GM19023 (cell line): ENCODE data around the gene BAG2.

Source experiments
- ATAC-seq: cut with Tn5 transposase; IDR thresholded peaks from one replicate; pipeline ENCODE4 v1.9.1; 2021; ENCODE audit warnings: mild to moderate bottlenecking, moderate library complexity; ENCODE audit not compliant: unreplicated experiment

BAG2 gene

DNA sequence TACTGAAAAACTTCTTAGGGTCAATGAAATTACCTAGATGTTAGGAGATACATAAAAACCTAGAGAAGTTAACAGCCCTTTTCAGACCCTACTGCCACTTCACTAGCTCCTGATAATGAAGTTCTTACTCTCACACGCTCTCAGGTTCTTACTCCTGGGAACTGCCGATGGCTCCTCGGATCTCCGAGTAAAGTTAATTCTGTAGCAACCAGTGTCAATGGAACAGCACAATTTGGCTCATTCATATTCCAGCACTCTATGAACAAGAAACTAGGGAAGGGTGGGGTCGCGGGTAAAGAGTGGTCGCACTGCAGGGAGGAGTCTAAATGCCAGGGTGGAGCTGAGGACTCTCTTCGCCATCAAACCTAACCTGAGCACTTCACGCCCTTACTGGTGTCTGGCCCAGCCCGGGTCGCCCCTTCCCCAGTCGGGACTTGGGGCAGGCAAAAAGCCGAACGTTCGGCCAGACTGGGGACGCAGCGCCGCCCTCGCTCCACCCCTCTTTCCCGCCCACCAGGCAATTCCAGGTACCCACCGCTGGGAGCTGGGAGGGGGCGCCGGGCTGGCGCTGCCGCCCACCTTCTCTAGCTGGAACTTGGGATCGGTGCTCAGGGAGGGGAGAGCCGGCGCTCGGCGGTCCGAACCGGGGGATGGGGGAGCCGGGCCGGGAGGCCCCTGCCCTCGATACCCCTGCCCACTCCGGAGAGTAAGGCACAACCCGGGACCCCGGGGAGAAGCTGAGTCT lies 49.2 kb downstream of the BAG2 start:
- ATAC-seq = peak; percentile 72

DNA sequence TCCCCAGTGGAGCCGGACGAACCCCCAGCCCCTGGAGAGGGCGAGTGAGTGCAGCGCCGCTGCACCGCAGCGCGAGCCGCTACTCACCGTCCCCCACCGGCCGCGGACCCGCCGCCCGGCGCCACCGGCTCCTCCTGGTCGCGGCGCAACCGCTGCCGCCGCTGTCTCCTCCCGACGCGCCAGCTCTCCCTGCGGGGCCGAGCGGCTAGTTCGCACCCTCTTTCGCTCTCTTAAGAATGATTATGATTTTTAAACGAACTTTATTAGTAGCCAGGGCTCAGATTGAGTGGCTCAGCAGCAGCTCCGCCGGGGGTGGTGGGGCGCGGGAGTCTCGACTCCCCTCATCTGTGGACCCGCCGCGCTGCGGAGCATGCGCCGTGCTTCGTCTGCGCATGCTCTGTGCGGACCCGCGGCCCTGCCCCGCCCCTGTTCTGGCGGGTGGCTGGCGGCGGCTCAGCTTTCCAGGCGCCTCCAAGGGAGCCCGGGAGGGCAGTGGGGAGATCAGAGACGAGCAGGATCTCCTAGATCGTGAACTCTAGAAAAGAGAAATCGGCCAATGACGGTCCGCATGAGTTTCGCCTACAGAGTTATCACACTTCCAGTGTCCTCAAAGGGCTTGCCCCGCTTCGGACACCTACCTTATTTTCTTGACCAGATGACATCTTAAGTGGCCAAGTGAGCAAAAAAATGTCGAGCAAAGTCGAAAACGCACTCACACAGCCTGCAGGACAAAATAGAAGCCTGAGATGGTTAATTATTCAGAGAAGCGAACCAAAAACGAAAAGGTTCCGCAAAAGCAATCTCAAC lies 50.0 kb downstream of the BAG2 start, which contains the start of gene RAB23:
RAB23 (minus strand) TSS at position 372 of the 807 bp plus-strand sequence. CDS start 11,927 bp downstream, outside the sequence.
- peak; percentile 86 for ATAC-seq

DNA sequence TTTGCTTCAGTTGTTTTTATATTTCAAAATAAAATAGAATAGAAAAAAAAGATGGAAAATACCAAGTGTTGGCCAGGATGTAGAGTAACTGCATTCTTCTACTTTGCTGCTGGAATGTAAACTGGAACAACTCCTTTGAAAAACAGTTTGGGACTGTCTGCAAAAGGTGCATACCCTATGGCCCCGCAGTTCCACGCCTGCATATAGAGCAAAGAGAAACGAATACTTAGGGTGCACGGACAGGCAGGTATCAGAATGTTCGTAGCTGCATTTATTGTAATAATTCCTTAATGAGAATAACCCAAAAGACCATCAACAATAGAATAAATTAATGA lies 50.6 kb downstream of the BAG2 start:
- no peak for ATAC-seq

DNA sequence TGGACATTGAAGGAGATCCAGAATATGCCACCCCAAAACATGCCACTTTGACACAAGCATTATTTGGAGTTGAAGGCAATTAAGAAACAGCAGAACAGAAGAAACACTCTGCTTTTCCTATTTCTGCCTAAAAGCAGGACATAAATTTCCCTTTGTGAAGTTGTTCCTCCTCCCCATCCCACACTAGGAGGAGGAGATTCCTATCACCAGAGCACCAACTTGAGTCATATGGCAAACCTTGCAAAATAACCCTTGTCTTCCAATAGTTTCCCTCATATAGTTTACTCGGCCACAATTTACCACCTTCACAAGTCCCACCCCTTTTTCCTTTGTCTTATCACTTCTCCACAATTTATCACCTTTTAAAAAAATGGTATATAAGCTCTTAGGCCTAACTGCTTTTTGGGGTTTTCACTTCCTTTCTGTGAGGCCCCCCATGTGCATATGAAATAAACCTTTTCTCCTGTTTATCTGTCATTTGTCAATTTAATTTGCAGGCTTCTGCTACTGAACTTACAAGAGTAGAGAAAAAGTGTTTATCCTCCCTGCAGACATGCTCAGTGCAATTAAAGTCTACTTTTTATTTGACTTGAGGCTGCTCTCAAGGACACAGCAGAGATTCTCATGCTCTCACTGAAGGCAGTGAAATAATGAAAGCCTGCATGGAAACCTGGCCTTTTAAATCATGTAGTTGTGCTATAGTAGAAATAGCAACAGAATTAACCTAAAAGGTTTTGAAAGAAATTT lies 52.8 kb downstream of the BAG2 start:
- ATAC-seq = no peak

DNA sequence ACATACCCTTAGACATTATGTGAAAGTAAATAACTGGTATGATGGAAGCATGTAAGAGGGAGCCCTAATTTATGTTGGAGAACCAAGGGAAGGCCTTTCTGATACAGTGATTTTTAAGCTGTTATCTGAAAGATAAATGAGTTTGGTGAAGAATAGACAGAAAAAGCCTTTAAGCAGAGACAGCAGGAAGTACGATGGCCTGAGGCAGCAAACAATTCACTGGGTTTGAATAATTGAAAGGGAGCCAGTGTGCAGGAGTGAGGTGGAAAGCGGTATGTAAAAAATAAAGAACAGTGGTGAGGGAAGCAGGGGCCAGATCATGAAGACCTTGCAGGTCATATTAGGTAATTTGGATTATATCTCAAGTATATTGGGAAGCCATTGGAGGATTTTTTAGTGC lies 54.1 kb downstream of the BAG2 start:
- ATAC-seq = no peak
